ENCODE results near the gene MCOLN1. TPM values are rescaled to one million over a fixed set of nuclear protein-coding genes. Genes with fewer than 3 reads are reported as not detected.

Gene MCOLN1
- total and polyA plus RNA-seq, 8 donors = 13.0 to 76.6 (median 15.3) TPM

- ATAC-seq (no peak), DNase-seq (no peak)
- H3K27me3 ChIP-seq = no peaks in the 10 kb centered on the region
- H3K36me3 ChIP-seq = no peaks in the 10 kb centered on the region
- no peaks in the 10 kb centered on the region for H3K9me3 ChIP-seq
- H3K4me1 ChIP-seq = peaks cover 0 to 27% of the 10 kb centered on the region in 2 donors
- no peak overlapping the region for H3K27ac ChIP-seq
- TF ChIP-seq CTCF (IDR thresholded peaks at IDR 0.05) = no peak
- intact Hi-C loops (cut with DNase I) = no loop called here
- no peak overlapping the region for H3K4me3 ChIP-seq
Measured at GRCh38 chr19:7477758-7478157, 44.7 kb upstream of the MCOLN1 start.

- no peaks in the 10 kb centered on the region for H3K36me3 ChIP-seq
- intact Hi-C loops (cut with DNase I) = no loop called here
- H3K27ac ChIP-seq = no peak overlapping the region
- no peak overlapping the region for H3K4me3 ChIP-seq
- no peak for DNase-seq
- no peak for TF ChIP-seq CTCF (IDR thresholded peaks at IDR 0.05)
- H3K9me3 ChIP-seq = no peaks in the 10 kb centered on the region
- ATAC-seq = no peak
- H3K4me1 ChIP-seq = peaks cover 0 to 27% of the 10 kb centered on the region in 2 donors
- no peaks in the 10 kb centered on the region for H3K27me3 ChIP-seq
Measured at GRCh38 chr19:7478173-7478842, 44.1 kb upstream of the MCOLN1 start.

GRCh38 chr19:7478843-7479227 is 43.6 kb upstream of the MCOLN1 start:
- Histone ChIP-seq H3K36me3 (no peaks in the 10 kb centered on the region), H3K27me3 (no peaks in the 10 kb centered on the region), H3K27ac (no peak overlapping the region), H3K4me3 (no peak overlapping the region), H3K4me1 (peaks cover 0 to 31% of the 10 kb centered on the region in 2 donors), H3K9me3 (no peaks in the 10 kb centered on the region)
- DNase-seq (no peak), ATAC-seq (no peak)
- intact Hi-C loops (cut with DNase I) = no loop called here
- TF ChIP-seq CTCF (IDR thresholded peaks at IDR 0.05) = no peak

GRCh38 chr19:7480222-7480969 is 42.0 kb upstream of the MCOLN1 start:
- no peak for TF ChIP-seq CTCF (IDR thresholded peaks at IDR 0.05)
- intact Hi-C loops (cut with DNase I) = no loop called here
- Histone ChIP-seq H3K9me3 (no peaks in the 10 kb centered on the region), H3K27ac (peak overlapping the region; percentile 71 to 77), H3K36me3 (no peaks in the 10 kb centered on the region), H3K27me3 (no peaks in the 10 kb centered on the region), H3K4me1 (peaks cover 0 to 31% of the 10 kb centered on the region in 2 donors), H3K4me3 (no peak overlapping the region)
- ATAC-seq (peak; percentile 17), DNase-seq (no peak)

- intact Hi-C loops (cut with DNase I) = no loop called here
- H3K27ac ChIP-seq = peak overlapping the region; percentile 71 to 77
- TF ChIP-seq CTCF (IDR thresholded peaks at IDR 0.05) = no peak
- H3K27me3 ChIP-seq = no peaks in the 10 kb centered on the region
- peaks cover 0 to 31% of the 10 kb centered on the region in 2 donors for H3K4me1 ChIP-seq
- H3K4me3 ChIP-seq = no peak overlapping the region
- H3K9me3 ChIP-seq = no peaks in the 10 kb centered on the region
- DNase-seq (peak in 1 of 4 donors; percentile 79), ATAC-seq (peak; percentile 62)
- no peaks in the 10 kb centered on the region for H3K36me3 ChIP-seq
Measured at GRCh38 chr19:7480970-7481255, 41.5 kb upstream of the MCOLN1 start.
